SK-N-SH (cell line): Measurements from ENCODE around the gene MRPL55. TPM values are rescaled to one million over a fixed set of nuclear protein-coding genes. Genes with fewer than 3 reads are reported as not detected.

Source experiments
- CTCF ChIA-PET: fragments of 300-600, 350-600 bp; formaldehyde crosslinking; extraction: SDS; loops from one replicate; lab custom pipeline; 2021; lab: Yijun Ruan, JAX
- POLR2A ChIA-PET: fragments of 350-600 bp; sonication (Branson Sonifier 250); formaldehyde crosslinking; extraction: SDS; loops from one replicate; lab custom pipeline; 2020; ENCODE audit warnings: antibody characterized with exemption, inconsistent platforms; lab: Yijun Ruan, JAX
- DNase-seq: peaks from one replicate; pipeline ENCODE4 v3.0.0; 2012
- H2AFZ ChIP-seq: fragments of 200-600 bp; sonication (generic); 2 replicates; pipeline ENCODE4 v1.8.1; 2016; ENCODE audit warnings: antibody characterized with exemption, mild to moderate bottlenecking, low read depth
- H3F3A ChIP-seq: fragments of 200-600 bp; sonication (generic); replicated peaks from 2 replicates; pipeline ENCODE3; 2016; ENCODE audit warnings: antibody characterized with exemption, mild to moderate bottlenecking; ENCODE audit not compliant: insufficient read depth
- H3K27ac ChIP-seq, 2 experiments: fragments of 200-500 bp in 1 of 2; fragments of 200-600 bp in 1 of 2; sonication (Bioruptor generic) in 1 of 2; sonication (generic), shearing (Covaris generic) in 1 of 2; 2 replicates each; pipeline versions ENCODE4 v1.5.1 to v1.6.1; 2014 to 2016; ENCODE audit warnings: low read depth in 2 of 2, inconsistent platforms in 1 of 2, low read length in 1 of 2, mild to moderate bottlenecking in 1 of 2, mixed read lengths in 1 of 2
- H3K27me3 ChIP-seq: fragments of 200-600 bp; sonication (generic), shearing (Covaris generic); 2 replicates; pipeline ENCODE4 v1.6.1; 2016; ENCODE audit warnings: mixed run types; ENCODE audit not compliant: insufficient read depth
- H3K36me3 ChIP-seq, 2 experiments: fragments of 200-500 bp in 1 of 2; fragments of 200-600 bp in 1 of 2; sonication (Bioruptor generic) in 1 of 2; sonication (generic) in 1 of 2; replicated peaks in 1 of 2; 2 replicates each; pipeline versions ENCODE3 to v1.5.1; 2014 to 2016; ENCODE audit warnings: low read length in 1 of 2, mild to moderate bottlenecking in 1 of 2; ENCODE audit not compliant: insufficient read depth in 2 of 2, control insufficient read depth in 1 of 2
- H3K4me1 ChIP-seq, 2 experiments: fragments of 200-500 bp in 1 of 2; fragments of 200-600 bp in 1 of 2; sonication (Bioruptor generic) in 1 of 2; sonication (generic), shearing (Covaris generic) in 1 of 2; 2 replicates each; pipeline versions ENCODE4 v1.5.1 to v1.6.1; 2014 to 2016; ENCODE audit warnings: low read depth in 1 of 2, low read length in 1 of 2, mixed run types in 1 of 2; ENCODE audit not compliant: insufficient read depth in 2 of 2, control insufficient read depth in 1 of 2
- H3K4me2 ChIP-seq: fragments of 200-600 bp; sonication (generic), shearing (Covaris generic); 2 replicates; pipeline ENCODE4 v1.6.1; 2017; ENCODE audit warnings: mixed run types
- H3K4me3 ChIP-seq, 2 experiments: fragments of 200-500 bp in 1 of 2; fragments of 200-600 bp in 1 of 2; sonication (Bioruptor generic) in 1 of 2; sonication (generic), shearing (Covaris generic) in 1 of 2; 2 replicates each; pipeline versions ENCODE4 v1.5.1 to v1.8.1; 2014 to 2016; ENCODE audit warnings: low read depth in 2 of 2, inconsistent platforms in 1 of 2, low read length in 1 of 2, mild to moderate bottlenecking in 1 of 2, mixed read lengths in 1 of 2, moderate library complexity in 1 of 2
- H3K79me2 ChIP-seq: fragments of 200-600 bp; sonication (generic); 2 replicates; pipeline ENCODE4 v1.8.1; 2017; ENCODE audit warnings: mild to moderate bottlenecking; ENCODE audit not compliant: insufficient read depth
- H3K9ac ChIP-seq: fragments of 200-600 bp; sonication (generic); 2 replicates; pipeline ENCODE4 v1.6.1; 2017; ENCODE audit warnings: mixed run types
- H3K9me2 ChIP-seq: fragments of 200-600 bp; sonication (generic); 2 replicates; pipeline ENCODE4 v1.6.1; 2017; ENCODE audit warnings: mixed run types
- H3K9me3 ChIP-seq: fragments of 200-600 bp; sonication (generic); 2 replicates; pipeline ENCODE4 v1.6.1; 2017; ENCODE audit warnings: mixed run types, mild to moderate bottlenecking, moderate library complexity
- H4K20me1 ChIP-seq: fragments of 200-600 bp; sonication (generic); 2 replicates; pipeline ENCODE4 v1.6.1; 2017; ENCODE audit warnings: mild to moderate bottlenecking, mixed run types; ENCODE audit not compliant: insufficient read depth
- CHD2 ChIP-seq: fragments of 150-350 bp; IDR thresholded peaks from 2 replicates; pipeline ENCODE4 v1.6.1; 2018; ENCODE audit warnings: low read length; ENCODE audit not compliant: partially characterized antibody
- CTCF ChIP-seq: fragments of 200-600 bp; sonication (generic); IDR thresholded peaks from 2 replicates; pipeline ENCODE4 v1.6.1; 2017; ENCODE audit warnings: antibody characterized with exemption, mild to moderate bottlenecking, moderate library complexity
- FOXJ3 ChIP-seq: sonication (generic); formaldehyde crosslinking; IDR thresholded peaks from 2 replicates; pipeline ENCODE4 v1.5.1; 2020; ENCODE audit warnings: mild to moderate bottlenecking, missing genetic modification reagents
- FOXM1 ChIP-seq: IDR thresholded peaks from 2 replicates; pipeline ENCODE4 v1.4.0; 2012; ENCODE audit warnings: low read depth, mild to moderate bottlenecking
- GABPA ChIP-seq: IDR thresholded peaks from 2 replicates; pipeline ENCODE4 v1.4.0; 2012; ENCODE audit warnings: low read depth, mild to moderate bottlenecking
- GATA2 ChIP-seq: sonication (generic); formaldehyde crosslinking; IDR thresholded peaks from 2 replicates; pipeline ENCODE4 v1.5.0; 2020; ENCODE audit warnings: mild to moderate bottlenecking, missing genetic modification reagents
- RXRA ChIP-seq: IDR thresholded peaks from 2 replicates; pipeline ENCODE4 v1.4.0; 2012; ENCODE audit warnings: low read depth, mild to moderate bottlenecking, borderline replicate concordance
- SIN3A ChIP-seq: IDR thresholded peaks from 2 replicates; pipeline ENCODE4 v1.6.1; 2012; ENCODE audit warnings: low read depth, mild to moderate bottlenecking, low read length, moderate library complexity, borderline replicate concordance
- SMC3 ChIP-seq: IDR thresholded peaks from 2 replicates; pipeline ENCODE4 v1.6.1; 2012; ENCODE audit warnings: low read depth, low read length, improper control_type of control experiment
- TAF1 ChIP-seq: IDR thresholded peaks from 2 replicates; pipeline ENCODE4 v1.6.1; 2012; ENCODE audit warnings: low read depth, mild to moderate bottlenecking, low read length, moderate library complexity, borderline replicate concordance
- USF2 ChIP-seq: fragments of 150-350 bp; IDR thresholded peaks from 2 replicates; pipeline ENCODE4 v1.6.1; 2017; ENCODE audit warnings: antibody characterized with exemption, low read length, low read depth, borderline replicate concordance
- ZBTB33 ChIP-seq: IDR thresholded peaks from 2 replicates; pipeline ENCODE4 v1.4.0; 2012; ENCODE audit warnings: low read depth, borderline replicate concordance
- WGBS: methylation state at CpG from one replicate; pipeline ENCODE4 v1.1.6; 2017; ENCODE audit warnings: low lambda C conversion rate; 5-methylcytosine and 5-hydroxymethylcytosine counted together
- polyA plus RNA-seq, 3 experiments: library from polyadenylated mRNA; depleted of rRNA; stranded (reverse); fragments of >200 nt; gene quantifications; 2 replicates each; pipeline ENCODE4 v1.2.3, GENCODE V29; 2012

The MRPL55 gene
- polyA plus RNA-seq, 1 of the 3 experiments (the other 2 are of a cell fraction), result 75.3 TPM

- no peak for DNase-seq
- Histone ChIP-seq H3K9ac (peak overlapping the region; percentile 93), H3K27ac (peak overlapping the region; percentile 40 to 49; a peak in 2 of 4 replicates), H2AFZ (peak overlapping the region; percentile 91), H3K9me3 (no peaks in the 10 kb centered on the region)
- TF ChIP-seq GABPA, result no peak
- peak; percentile 32; the same call in 1 of the 2 replicates for TF ChIP-seq GATA2
- no peak for TF ChIP-seq ZBTB33
- TF ChIP-seq FOXJ3, result no peak
- TF ChIP-seq SIN3A, result peak; percentile 30; the same call in 1 of the 2 replicates
- no peak for TF ChIP-seq USF2
- TF ChIP-seq CTCF, result no peak
- no peak for TF ChIP-seq SMC3
- TF ChIP-seq CHD2, result no peak
- no peak for TF ChIP-seq RXRA
- TF ChIP-seq, all 33 proteins: peak for 2
- no peaks in the 10 kb centered on the region for H3F3A ChIP-seq
- no peaks in the 10 kb centered on the region for H3K27me3 ChIP-seq
- POLR2A ChIA-PET, result interaction anchor here (0.6 to 1.4 kb wide), 2 partner anchors 41 to 297 kb away, joined by 3 to 8 read pairs; partner anchors contain the start of gene TRIM11
- peaks cover 4 to 20% of the 10 kb centered on the region in 2 experiments; a peak in 3 of 4 replicates for H3K4me1 ChIP-seq
- H3K4me3 ChIP-seq, result peak overlapping the region; percentile 100
- WGBS, result 12% methylated on average over 15 of the region's 15 CpGs
- H3K36me3 ChIP-seq, result peaks cover 6 to 23% of the 10 kb centered on the region in 2 experiments
- CTCF ChIA-PET, result interaction anchor here (0.7 to 5.6 kb wide), 5 partner anchors 20 to 69 kb away, joined by 3 to 31 read pairs (median 4); no protein-coding TSS in a partner anchor
- H3K9me2 ChIP-seq, result no peaks in the 10 kb centered on the region
- peaks cover 18% of the 10 kb centered on the region; the same call in 1 of the 2 replicates for H3K79me2 ChIP-seq
- H4K20me1 ChIP-seq, result no peaks in the 10 kb centered on the region
- peak overlapping the region; percentile 89 for H3K4me2 ChIP-seq
Measured at GRCh38 chr1:228109962-228110488, 926 bp upstream of the MRPL55 start.

GRCh38 chr1:228108742-228109072 lies 392 bp downstream of the MRPL55 start:
- H3K9me3 ChIP-seq, result no peaks in the 10 kb centered on the region
- peaks cover 6 to 23% of the 10 kb centered on the region in 2 experiments for H3K36me3 ChIP-seq
- H3K27ac ChIP-seq, result peak overlapping the region; percentile 43 to 79; a peak in 3 of 4 replicates
- WGBS, result 0% methylated on average over 1 of the region's 8 CpGs
- peak overlapping the region; percentile 93 for H3K9ac ChIP-seq
- H3K4me1 ChIP-seq, result peaks cover 7 to 33% of the 10 kb centered on the region in 2 experiments; a peak in 3 of 4 replicates
- H3K9me2 ChIP-seq, result no peaks in the 10 kb centered on the region
- H3F3A ChIP-seq, result no peaks in the 10 kb centered on the region
- ChIA-PET CTCF (interaction anchor here (5.6 kb wide), 1 partner anchor 22 kb away, joined by 31 read pairs; no protein-coding TSS in a partner anchor), POLR2A (no interaction called here)
- no peaks in the 10 kb centered on the region for H4K20me1 ChIP-seq
- peak overlapping the region; percentile 77; the same call in 1 of the 2 replicates for H2AFZ ChIP-seq
- DNase-seq, result no peak
- TF ChIP-seq FOXM1 (no peak), TAF1 (no peak)
- H3K4me3 ChIP-seq, result peak overlapping the region; percentile 100
- H3K4me2 ChIP-seq, result peak overlapping the region; percentile 89
- no peaks in the 10 kb centered on the region for H3K27me3 ChIP-seq
- H3K79me2 ChIP-seq, result peaks cover 21% of the 10 kb centered on the region; the same call in 1 of the 2 replicates
